K562 (cell line): Measurements from ENCODE around the gene DTYMK. TPM values are rescaled to one million over a fixed set of nuclear protein-coding genes. Genes with fewer than 3 reads are reported as not detected.

Experiments used
- ATAC-seq: fragments of 200-7000 bp; cut with Tn5 transposase; 3 replicates; pipeline ENCODE4 v1.9.1; 2020; ENCODE audit warnings: moderate library complexity
- BruUV-seq: library from RNA; stranded (reverse); fragments of 400-500 nt; replicated peaks from 2 replicates; lab custom pipeline; 2021; lab: Mats Ljungman, UMichigan
- CTCF ChIA-PET: fragments of 300-600 bp; formaldehyde crosslinking; extraction: SDS; loops from one replicate; lab custom pipeline; 2021; ENCODE audit warnings: low intra/inter-chr PET ratio; lab: Yijun Ruan, JAX
- POLR2A ChIA-PET: fragments of 300-600, 350-650 bp; sonication (Branson Sonifier 250); formaldehyde crosslinking; extraction: SDS; loops from one replicate; lab custom pipeline; 2021; ENCODE audit warnings: antibody characterized with exemption, inconsistent platforms; lab: Yijun Ruan, JAX
- DNase-seq, 4 experiments: peaks; one replicate each; pipeline versions ENCODE4 v3.0.0 to v3.0.0-alpha.2; 2011 to 2018; ENCODE audit warnings: low spot score in 3 of 4, mixed read lengths in 3 of 4; ENCODE audit errors: extremely low read depth in 1 of 4
- FAIRE-seq: peaks from 2 replicates; lab custom pipeline; 2011; peaks lifted over from hg19 to GRCh38; lab: Jason Lieb, UNC
- H2AFZ ChIP-seq: 2 replicates; pipeline ENCODE4 v1.6.0; 2011; ENCODE audit warnings: low read depth, low read length, control low read depth, inconsistent platforms
- H3K27ac ChIP-seq: fragments of 200-600 bp; 3 replicates; pipeline ENCODE4 v1.8.0; 2011; ENCODE audit warnings: low read depth, mild to moderate bottlenecking, control low read depth, inconsistent platforms, low read length, moderate library complexity, mixed read lengths; ENCODE audit errors: extremely low read depth
- H3K27me3 ChIP-seq, 2 experiments: fragments of 300-600 bp in 1 of 2; 2 replicates in 1 of 2; 3 replicates in 1 of 2; pipeline versions ENCODE4 v1.6.0 to v1.8.0; 2011; ENCODE audit warnings: inconsistent platforms in 2 of 2, low read length in 2 of 2, mild to moderate bottlenecking in 1 of 2, mixed read lengths in 1 of 2, moderate library complexity in 1 of 2; ENCODE audit not compliant: control insufficient read depth in 2 of 2, insufficient read depth in 2 of 2
- H3K36me3 ChIP-seq: fragments of 300-600 bp; 3 replicates; pipeline ENCODE4 v1.8.0; 2011; ENCODE audit warnings: mild to moderate bottlenecking, low read length, inconsistent platforms; ENCODE audit not compliant: control insufficient read depth, insufficient read depth
- H3K4me1 ChIP-seq, 2 experiments: fragments of 200-600 bp in 1 of 2; replicated peaks in 1 of 2; 2 replicates in 1 of 2; 3 replicates in 1 of 2; pipeline versions ENCODE4 v1.5.1 to v1.8.0; 2011; ENCODE audit warnings: inconsistent platforms in 2 of 2, low read length in 2 of 2, mild to moderate bottlenecking in 1 of 2, mixed read lengths in 1 of 2, moderate library complexity in 1 of 2; ENCODE audit not compliant: control insufficient read depth in 2 of 2, insufficient read depth in 2 of 2
- H3K4me2 ChIP-seq: 2 replicates; pipeline ENCODE4 v1.6.1; 2011; ENCODE audit warnings: low read length, control low read depth, inconsistent platforms, mixed read lengths; ENCODE audit not compliant: insufficient read depth
- H3K4me3 ChIP-seq: fragments of 200-600 bp; sonication (generic), shearing (Covaris generic); 2 replicates; pipeline ENCODE4 v1.5.1; 2016; ENCODE audit warnings: control low read depth, inconsistent platforms
- H3K79me2 ChIP-seq: fragments of 200-600 bp; 3 replicates; pipeline ENCODE4 v1.8.0; 2011; ENCODE audit warnings: low read length, inconsistent platforms; ENCODE audit not compliant: control insufficient read depth, insufficient read depth
- H3K9ac ChIP-seq, 2 experiments: 2 replicates each; pipeline versions ENCODE4 v1.6.0 to v1.6.1; 2011; ENCODE audit warnings: low read depth in 2 of 2, low read length in 2 of 2, control low read depth in 1 of 2, inconsistent platforms in 1 of 2, mild to moderate bottlenecking in 1 of 2, mixed read lengths in 1 of 2; ENCODE audit not compliant: insufficient read depth in 1 of 2
- H3K9me1 ChIP-seq: one replicate; pipeline ENCODE4 v1.6.0; 2011; ENCODE audit warnings: inconsistent platforms, mild to moderate bottlenecking, low read length, moderate library complexity; ENCODE audit not compliant: control insufficient read depth, insufficient read depth
- H3K9me3 ChIP-seq: replicated peaks from 2 replicates; pipeline ENCODE4 v1.5.1; 2011; ENCODE audit warnings: low read depth, low read length, inconsistent platforms; ENCODE audit not compliant: control insufficient read depth, insufficient read depth
- H4K20me1 ChIP-seq: replicated peaks from 2 replicates; pipeline ENCODE4 v1.6.1; 2011; ENCODE audit warnings: low read length, inconsistent platforms, mixed read lengths; ENCODE audit not compliant: control insufficient read depth, insufficient read depth
- CCAR2 ChIP-seq: fragments of 200-400 bp; formaldehyde crosslinking; IDR thresholded peaks from 2 replicates; pipeline ENCODE4 v1.6.1; 2017; ENCODE audit warnings: mild to moderate bottlenecking, low read depth, low read length
- JUND ChIP-seq, 2 experiments: IDR thresholded peaks; 2 replicates in 1 of 2; 3 replicates in 1 of 2; pipeline ENCODE4 v1.6.1; 2011; ENCODE audit warnings: borderline replicate concordance in 2 of 2, low read depth in 2 of 2, low read length in 2 of 2, improper control_type of control experiment in 1 of 2, missing biosample characterization in 1 of 2, missing genetic modification characterization in 1 of 2, missing genetic modification reagents in 1 of 2
- MXI1 ChIP-seq: IDR thresholded peaks from 2 replicates; pipeline ENCODE4 v1.6.1; 2011; ENCODE audit warnings: low read depth, mild to moderate bottlenecking, improper control_type of control experiment, low read length
- NUFIP1 ChIP-seq: fragments of 450-650 bp; IDR thresholded peaks from 2 replicates; pipeline ENCODE4 v1.6.1; 2018; ENCODE audit not compliant: partially characterized antibody
- POLR2G ChIP-seq: fragments of 200-400 bp; formaldehyde crosslinking; IDR thresholded peaks from 2 replicates; pipeline ENCODE4 v1.6.1; 2017; ENCODE audit warnings: low read depth, mild to moderate bottlenecking, antibody characterized with exemption, low read length, moderate library complexity
- POLR3A ChIP-seq: IDR thresholded peaks from 2 replicates; pipeline ENCODE4 v1.6.1; 2011; ENCODE audit warnings: borderline replicate concordance, mild to moderate bottlenecking, moderate library complexity; ENCODE audit not compliant: insufficient read length, insufficient read depth; ENCODE audit errors: extremely low read depth
- ZEB2 ChIP-seq: fragments of 450-650 bp; IDR thresholded peaks from 2 replicates; pipeline ENCODE4 v1.6.1; 2016
- ZNF76 ChIP-seq: fragments of 250-450 bp; sonication (Bioruptor Pico); IDR thresholded peaks from 2 replicates; pipeline ENCODE4 v1.4.0; 2020; ENCODE audit warnings: mild to moderate bottlenecking, moderate library complexity, borderline replicate concordance
- WGBS: fragments of 100-300 bp; shearing (Covaris generic); methylation state at CpG from one replicate; pipeline ENCODE4 v1.1.6; 2016; ENCODE audit warnings: low coverage, mixed read lengths; ENCODE audit not compliant: insufficient coverage; ENCODE audit errors: missing lambda C conversion rate; 5-methylcytosine and 5-hydroxymethylcytosine counted together
- in situ Hi-C: fragments of 300-500 bp; cut with MboI; formaldehyde crosslinking; loops from 4 replicates; pipeline ENCODE4 v1.15.0; 2018; ENCODE audit warnings: inconsistent platforms, mixed read lengths
- intact Hi-C: fragments of 100-400 bp; cut with micrococcal nuclease; formaldehyde crosslinking; loops from 2 replicates; pipeline ENCODE4 v1.14.2; 2022
- polyA plus RNA-seq, 8 experiments: library from polyadenylated mRNA; depleted of rRNA in 4 of 8; stranded (reverse) in 5 of 8; unstranded in 3 of 8; fragments of >200 nt; fragmentation: Nextera tagmentation in 2 of 8; fragmentation: Illumina TruSeq in 1 of 8; extraction: Ambion mirVana in 2 of 8; extraction: Trizol in 1 of 8; gene quantifications; 2 replicates each; pipeline versions ENCODE4 v1.2.1 to v1.2.3, GENCODE V29; 2011 to 2014; ENCODE audit warnings: inconsistent platforms in 1 of 8, missing spikeins in 1 of 8
- total RNA-seq, 7 experiments: library from RNA; depleted of rRNA in 6 of 7; stranded (reverse); fragments of >200 nt in 6 of 7; fragmentation: Illumina TruSeq in 2 of 7; extraction: Trizol in 2 of 7; gene quantifications; 2 replicates each; pipeline versions ENCODE4 v1.2.1 to v1.2.3, GENCODE V29; 2011 to 2021; ENCODE audit warnings: low replicate concordance in 1 of 7

The DTYMK gene
- total and polyA plus RNA-seq, 9 of the 15 experiments (the other 6 are each of a cell fraction or from before 2014, with no cell fraction given): 8.2 to 85.0 (median 47.9) TPM

- no TSS peak for BruUV-seq
- 90% methylated on average over 6 of the region's 15 CpGs for WGBS
- H4K20me1 ChIP-seq: no peaks in the 10 kb centered on the region
- CTCF ChIA-PET: no interaction called here
- ATAC-seq: no peak
- no peak overlapping the region for H3K27ac ChIP-seq
- peak overlapping the region in 1 of 2 experiments; percentile 7; a peak in 1 of 4 replicates for H3K9ac ChIP-seq
- in situ Hi-C loops: no loop called here
- intact Hi-C loops: no loop called here
- no peaks in the 10 kb centered on the region for H3K79me2 ChIP-seq
- no peaks in the 10 kb centered on the region for H3K9me3 ChIP-seq
- H2AFZ ChIP-seq: no peak overlapping the region
- H3K27me3 ChIP-seq: no peaks in the 10 kb centered on the region
- peaks cover 0 to 4% of the 10 kb centered on the region in 2 experiments; a peak in 1 of 5 replicates for H3K4me1 ChIP-seq
- TF ChIP-seq POLR3A: no peak
- no peak for TF ChIP-seq NUFIP1
- no peak for TF ChIP-seq ZEB2
- TF ChIP-seq CCAR2: no peak
- TF ChIP-seq ZNF76 (CRISPR knock-in tag): no peak
- no peak for TF ChIP-seq MXI1
- FAIRE-seq: no peak
- no peaks in the 10 kb centered on the region for H3K9me1 ChIP-seq
- no peak overlapping the region for H3K4me3 ChIP-seq
- POLR2A ChIA-PET: no interaction called here
- no peak overlapping the region for H3K4me2 ChIP-seq
- H3K36me3 ChIP-seq: peaks cover 68% of the 10 kb centered on the region; the same call in 2 of the 3 replicates
- peak in 1 of 4 experiments; percentile 1 for DNase-seq
These were observed 33.9 kb upstream of the DTYMK start for GRCh38 chr2:241720560-241720959.

GRCh38 chr2:241720099-241720498 lies 33.5 kb upstream of the DTYMK start:
- no peak overlapping the region for H3K9ac ChIP-seq
- DNase-seq: peak in 1 of 4 experiments; percentile 2
- no peak overlapping the region for H3K4me3 ChIP-seq
- POLR2A ChIA-PET: no interaction called here
- intact Hi-C loops: no loop called here
- 97% methylated on average over 12 of the region's 19 CpGs for WGBS
- peaks cover 0 to 4% of the 10 kb centered on the region in 2 experiments; a peak in 1 of 5 replicates for H3K4me1 ChIP-seq
- TF ChIP-seq POLR2G (peak; percentile 52; the same call in 1 of the 2 replicates), JUND (IDR thresholded peaks at IDR 0.05; ENCODE audit: borderline replicate concordance, low read depth, low read length) (no peak), JUND (tag; IDR thresholded peaks at IDR 0.05; ENCODE audit: borderline replicate concordance, low read depth, low read length) (no peak)
- H3K27me3 ChIP-seq: no peaks in the 10 kb centered on the region
- no peak overlapping the region for H2AFZ ChIP-seq
- H3K9me3 ChIP-seq: no peaks in the 10 kb centered on the region
- no peak for ATAC-seq
- CTCF ChIA-PET: no interaction called here
- H3K36me3 ChIP-seq: peaks cover 68% of the 10 kb centered on the region; the same call in 2 of the 3 replicates
- in situ Hi-C loops: no loop called here
- H3K27ac ChIP-seq: no peak overlapping the region
- H3K9me1 ChIP-seq: no peaks in the 10 kb centered on the region
- no TSS peak for BruUV-seq
- no peaks in the 10 kb centered on the region for H3K79me2 ChIP-seq
- FAIRE-seq: no peak
- no peaks in the 10 kb centered on the region for H4K20me1 ChIP-seq
- H3K4me2 ChIP-seq: no peak overlapping the region
